ENCODE measurements around the gene TMEM203.
A peak's percentile ranks its signal among the peaks of the same experiment; 100 is the strongest.

Gene TMEM203

DNA sequence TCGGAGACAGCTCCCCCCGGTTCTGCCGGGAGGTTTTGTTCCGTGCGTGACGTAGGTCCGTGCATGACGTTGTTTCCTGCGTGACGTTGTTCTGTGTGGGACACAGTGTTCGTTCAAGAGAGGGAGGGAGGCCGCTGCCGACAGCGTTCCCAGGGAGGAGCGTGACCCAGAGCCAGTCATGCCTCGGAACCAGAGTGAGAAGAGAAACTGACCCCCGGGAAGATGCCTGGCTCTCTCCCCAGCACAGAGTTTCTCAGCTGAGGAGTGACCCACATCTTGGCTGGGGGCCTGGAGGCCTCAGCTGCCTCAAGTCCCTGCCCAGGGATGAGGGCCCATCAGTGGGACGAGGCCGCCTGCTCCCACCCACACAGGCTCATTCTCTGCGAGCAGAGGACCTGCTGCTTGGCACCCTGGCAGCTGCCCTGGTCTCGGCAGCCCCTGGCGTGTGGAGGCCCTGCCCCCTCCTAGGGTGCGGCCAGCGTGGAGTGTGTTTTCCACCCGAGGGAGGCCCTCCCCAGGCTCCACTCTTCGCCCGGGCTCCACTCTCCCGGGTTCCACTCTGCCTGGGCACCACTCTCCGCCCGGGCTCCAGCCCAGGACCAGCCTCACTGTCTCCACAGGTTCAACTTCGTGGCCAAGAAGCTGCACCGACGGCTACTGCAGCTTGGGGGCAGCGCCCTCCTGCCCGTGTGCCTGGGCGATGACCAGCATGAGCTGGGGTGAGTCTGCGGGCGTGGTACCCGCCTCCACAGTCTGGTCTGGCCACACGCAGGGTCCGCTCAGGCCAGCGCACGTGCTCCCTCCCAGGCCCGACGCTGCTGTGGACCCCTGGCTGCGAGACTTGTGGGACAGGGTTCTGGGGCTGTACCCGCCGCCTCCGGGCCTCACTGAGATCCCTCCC is 8.0 kb upstream of the TMEM203 start:
- no peak for DNase-seq (ENCODE audit: extremely low read depth, low read depth)
- no peak overlapping the region for H3K4me3 ChIP-seq (replicated peaks; ENCODE audit: low read depth, low read length)
- TF ChIP-seq, protein P1, sequence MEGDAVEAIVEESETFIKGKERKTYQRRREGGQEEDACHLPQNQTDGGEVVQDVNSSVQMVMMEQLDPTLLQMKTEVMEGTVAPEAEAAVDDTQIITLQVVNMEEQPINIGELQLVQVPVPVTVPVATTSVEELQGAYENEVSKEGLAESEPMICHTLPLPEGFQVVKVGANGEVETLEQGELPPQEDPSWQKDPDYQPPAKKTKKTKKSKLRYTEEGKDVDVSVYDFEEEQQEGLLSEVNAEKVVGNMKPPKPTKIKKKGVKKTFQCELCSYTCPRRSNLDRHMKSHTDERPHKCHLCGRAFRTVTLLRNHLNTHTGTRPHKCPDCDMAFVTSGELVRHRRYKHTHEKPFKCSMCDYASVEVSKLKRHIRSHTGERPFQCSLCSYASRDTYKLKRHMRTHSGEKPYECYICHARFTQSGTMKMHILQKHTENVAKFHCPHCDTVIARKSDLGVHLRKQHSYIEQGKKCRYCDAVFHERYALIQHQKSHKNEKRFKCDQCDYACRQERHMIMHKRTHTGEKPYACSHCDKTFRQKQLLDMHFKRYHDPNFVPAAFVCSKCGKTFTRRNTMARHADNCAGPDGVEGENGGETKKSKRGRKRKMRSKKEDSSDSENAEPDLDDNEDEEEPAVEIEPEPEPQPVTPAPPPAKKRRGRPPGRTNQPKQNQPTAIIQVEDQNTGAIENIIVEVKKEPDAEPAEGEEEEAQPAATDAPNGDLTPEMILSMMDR (IDR thresholded peaks at IDR 0.05; ENCODE audit: low read depth, low read length, missing control alignments) = peak; percentile 11

GRCh38 chr9:137212520-137212919 is 7.1 kb upstream of the TMEM203 start:
- TF ChIP-seq, protein P1 (IDR thresholded peaks at IDR 0.05; ENCODE audit: low read depth, low read length, missing control alignments) = no peak
- no peak overlapping the region for H3K4me3 ChIP-seq (replicated peaks; ENCODE audit: low read depth, low read length)
- no peak for DNase-seq (ENCODE audit: extremely low read depth, low read depth)

DNA sequence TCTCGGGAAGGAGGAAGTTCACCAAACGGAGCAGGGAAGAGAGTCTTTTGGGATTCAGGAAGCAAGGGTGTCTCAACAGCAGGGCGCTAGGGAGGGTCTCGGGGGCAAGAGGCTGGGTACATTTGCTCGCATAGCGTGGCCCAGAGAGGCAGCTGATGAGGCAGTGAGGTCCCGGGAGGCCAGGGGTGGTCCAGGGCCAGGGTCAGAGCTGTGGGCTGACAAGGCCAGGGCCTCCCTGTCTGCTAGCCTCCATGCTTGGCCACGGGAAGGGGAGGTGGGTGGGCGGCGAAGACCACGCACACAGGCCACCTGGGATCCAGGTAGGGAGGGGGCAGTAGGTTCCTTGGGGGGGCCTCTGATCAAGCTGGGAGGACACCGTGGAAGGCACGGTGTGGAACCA is 6.1 kb upstream of the TMEM203 start:
- no peak for DNase-seq (ENCODE audit: extremely low read depth, low read depth)
- no peak overlapping the region for H3K4me3 ChIP-seq (replicated peaks; ENCODE audit: low read depth, low read length)
- TF ChIP-seq, protein P1 (IDR thresholded peaks at IDR 0.05; ENCODE audit: low read depth, low read length, missing control alignments) = no peak

- TF ChIP-seq, protein P1 (IDR thresholded peaks at IDR 0.05; ENCODE audit: low read depth, low read length, missing control alignments) = no peak
- peak overlapping the region; percentile 67 for H3K4me3 ChIP-seq (replicated peaks; ENCODE audit: low read depth, low read length)
- no peak for DNase-seq (ENCODE audit: extremely low read depth, low read depth)
Observed at GRCh38 chr9:137206602-137207001, 1.2 kb upstream of the TMEM203 start.

- H3K4me3 ChIP-seq (replicated peaks; ENCODE audit: low read depth, low read length) = peak overlapping the region; percentile 67
- TF ChIP-seq, protein P1 (IDR thresholded peaks at IDR 0.05; ENCODE audit: low read depth, low read length, missing control alignments) = no peak
- no peak for DNase-seq (ENCODE audit: extremely low read depth, low read depth)
Observed at GRCh38 chr9:137204731-137205125, 720 bp downstream of the TMEM203 start.

DNA sequence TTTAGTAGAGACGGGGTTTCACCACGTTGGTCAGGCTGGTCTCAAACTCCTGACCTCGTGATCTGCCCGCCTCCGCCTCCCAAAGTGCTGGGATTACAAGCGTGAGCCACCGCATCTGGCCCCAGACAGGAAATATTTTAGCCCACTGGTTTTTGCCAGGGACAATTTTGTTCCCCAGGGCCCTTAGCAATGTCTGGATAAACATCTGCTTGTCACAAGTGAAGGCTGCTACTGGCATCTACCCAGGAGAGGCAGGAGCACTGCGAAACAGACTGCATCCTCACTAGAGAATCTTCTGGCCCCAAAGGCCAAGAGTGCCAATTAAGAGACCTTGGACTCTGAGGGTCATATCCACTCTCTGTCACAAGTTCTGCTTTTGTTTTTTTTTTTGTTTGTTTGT is 2.5 kb downstream of the TMEM203 start:
- TF ChIP-seq, protein P1 (IDR thresholded peaks at IDR 0.05; ENCODE audit: low read depth, low read length, missing control alignments) = no peak
- no peak overlapping the region for H3K4me3 ChIP-seq (replicated peaks; ENCODE audit: low read depth, low read length)
- DNase-seq (ENCODE audit: extremely low read depth, low read depth) = no peak
